ENCODE measurements around the gene MYLK. TPM values are rescaled to one million over a fixed set of nuclear protein-coding genes. Genes with fewer than 3 reads are reported as not detected.

MYLK gene
- total and polyA plus RNA-seq, 2 of the 4 experiments (the other 2 are of a cell fraction): 299 to 484 TPM

GRCh38 chr3:123899300-123899865 is 15.3 kb upstream of the MYLK start:
- no peaks in the 10 kb centered on the region for H3K36me3 ChIP-seq (ENCODE audit: control insufficient read depth, insufficient read depth, low read length)
- CTCF ChIA-PET: interaction anchor here (0.7 kb wide), 1 partner anchor 18 kb away, joined by 3 read pairs; no protein-coding TSS in a partner anchor
- no peak overlapping the region for H4K5ac ChIP-seq (ENCODE audit: low read depth, low read length)
- no peak overlapping the region for H4K91ac ChIP-seq (ENCODE audit: insufficient read depth, low read depth, low read length)
- ATAC-seq (ENCODE audit: low read depth) (no peak), DNase-seq (no peak)
- H3K27ac ChIP-seq (ENCODE audit: insufficient read depth, low read length): no peak overlapping the region
- no peak overlapping the region for H3K9ac ChIP-seq (ENCODE audit: low read depth, low read length)
- H2BK120ac ChIP-seq (ENCODE audit: low read depth, low read length): no peak overlapping the region
- no peak overlapping the region for H3K4ac ChIP-seq (ENCODE audit: low read depth, low read length)
- H3K14ac ChIP-seq (replicated peaks; ENCODE audit: low read depth, low read length): no peak overlapping the region
- no peak overlapping the region for H3K18ac ChIP-seq (ENCODE audit: low read depth, low read length)
- no TSS peak for BruUV-seq (replicated peaks)
- in situ Hi-C loops (cut with MboI; ENCODE audit: low sequenced_read_pairs) (no loop called here), intact Hi-C loops (cut with micrococcal nuclease) (no loop called here), dilution Hi-C loops (cut with HindIII; ENCODE audit: low sequenced_read_pairs, unreplicated experiment) (no loop called here)
- no peak overlapping the region for H2BK5ac ChIP-seq (ENCODE audit: low read depth, low read length, poor library complexity, severe bottlenecking)
- POLR2A ChIA-PET (ENCODE audit: unreplicated experiment): interaction anchor here (0.5 kb wide), 1 partner anchor 15 kb away, joined by 6 read pairs; the partner anchor contains the start of gene MYLK
- H4K20me1 ChIP-seq (ENCODE audit: insufficient read depth, low read length): no peaks in the 10 kb centered on the region
- no peak overlapping the region for H2AK9ac ChIP-seq (replicated peaks; ENCODE audit: low read depth, low read length, poor library complexity)
- H2AFZ ChIP-seq (replicated peaks; ENCODE audit: low read length, poor library complexity): no peak overlapping the region
- H2BK20ac ChIP-seq (ENCODE audit: low read depth, low read length): no peak overlapping the region
- no peaks in the 10 kb centered on the region; the same call in 1 of the 2 replicates for H3K9me1 ChIP-seq (ENCODE audit: insufficient read depth, low read length)
- 98% methylated on average over 5 of the region's 5 CpGs; no CpG with 5 or more reads in 1 of the 2 experiments for WGBS, 2 experiments (ENCODE audit: extremely low coverage in 2 of 2, insufficient read length in 1 of 2)
- H3K4me1 ChIP-seq (ENCODE audit: control insufficient read depth, insufficient read depth, low read length): no peaks in the 10 kb centered on the region
- H3K56ac ChIP-seq (ENCODE audit: extremely low read depth, insufficient read depth, low read length): no peak overlapping the region
- no peak overlapping the region for H2BK15ac ChIP-seq (ENCODE audit: low read depth, low read length)
- H3K9me3 ChIP-seq (ENCODE audit: control insufficient read depth, insufficient read depth, low read length): no peaks in the 10 kb centered on the region
- H3K79me1 ChIP-seq (ENCODE audit: low read depth in 1 of 2, low read length in 2 of 2): no peaks in the 10 kb centered on the region
- H3K4me3 ChIP-seq (ENCODE audit: insufficient read depth, low read depth, low read length): no peak overlapping the region
- H2AK5ac ChIP-seq (ENCODE audit: low read depth, low read length): no peak overlapping the region
- H3K23ac ChIP-seq (ENCODE audit: low read depth, low read length): no peak overlapping the region
- TF ChIP-seq RAD21 (IDR thresholded peaks at IDR 0.05; ENCODE audit: low read length): no peak
- no peak for TF ChIP-seq BHLHE40 (IDR thresholded peaks at IDR 0.05; ENCODE audit: low read depth, low read length)
- no peak for TF ChIP-seq RFX5 (IDR thresholded peaks at IDR 0.05; ENCODE audit: low read depth, low read length)
- no peak for TF ChIP-seq MAFK (IDR thresholded peaks at IDR 0.05; ENCODE audit: low read depth, low read length)
- TF ChIP-seq RCOR1 (IDR thresholded peaks at IDR 0.05; ENCODE audit: insufficient replicate concordance, low read length): no peak
- no peak for TF ChIP-seq USF2 (IDR thresholded peaks at IDR 0.05; ENCODE audit: low read depth, low read length)
- no peak for TF ChIP-seq MAZ (IDR thresholded peaks at IDR 0.05; ENCODE audit: borderline replicate concordance, low read depth, low read length)
- no peak for TF ChIP-seq POLR2A (IDR thresholded peaks at IDR 0.05; ENCODE audit: low read depth, low read length)
- no peak for TF ChIP-seq MXI1 (IDR thresholded peaks at IDR 0.05; ENCODE audit: borderline replicate concordance, low read depth, low read length)
- TF ChIP-seq SMC3 (IDR thresholded peaks at IDR 0.05; ENCODE audit: low read depth, low read length): no peak
- H3K27me3 ChIP-seq (ENCODE audit: control insufficient read depth, insufficient read depth, low read length): no peaks in the 10 kb centered on the region
- H4K8ac ChIP-seq (ENCODE audit: low read depth in 2 of 2, low read length in 2 of 2): no peak overlapping the region
- H3K4me2 ChIP-seq (ENCODE audit: low read depth, low read length): no peak overlapping the region

All from IMR-90 (cell line).